GM21825 (cell line): ENCODE data around the gene SH3BP2.
A peak's percentile ranks its signal among the peaks of the same experiment; 100 is the strongest.

Experiments used
- ATAC-seq: cut with Tn5 transposase; IDR thresholded peaks from one replicate; pipeline ENCODE4 v1.9.1; 2021; ENCODE audit warnings: mild to moderate bottlenecking, moderate library complexity; ENCODE audit not compliant: unreplicated experiment

Gene SH3BP2

DNA sequence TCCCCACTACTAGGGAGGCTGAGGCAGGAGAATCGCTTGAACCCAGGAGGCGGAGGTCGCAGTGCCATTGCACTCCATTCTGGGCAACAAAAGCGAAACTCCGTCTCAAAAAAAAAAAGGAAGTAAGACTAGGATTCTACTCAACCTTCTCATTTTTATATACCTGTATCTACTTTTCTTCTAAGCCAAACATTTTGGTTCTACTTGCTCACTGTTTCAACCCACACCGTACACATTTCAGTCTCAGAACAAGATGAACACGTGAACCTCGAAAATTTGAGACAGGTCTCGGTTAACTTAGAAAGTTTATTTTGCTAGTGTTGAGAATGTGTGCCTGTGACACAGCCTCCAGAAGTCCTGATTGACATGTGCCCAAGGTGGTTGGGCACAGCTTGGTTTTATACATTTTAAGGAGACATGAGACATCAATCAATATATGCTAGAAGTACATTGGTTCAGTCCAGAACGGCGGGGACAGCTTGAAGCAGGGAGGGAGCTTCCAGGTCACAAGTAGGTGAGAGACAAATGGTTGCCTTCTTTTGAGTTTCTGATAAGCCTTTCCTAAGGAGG lies 54.5 kb downstream of the SH3BP2 start:
- ATAC-seq: no peak

GRCh38 chr4:2848449-2848848 lies 55.6 kb downstream of the SH3BP2 start:
- ATAC-seq: no peak

DNA sequence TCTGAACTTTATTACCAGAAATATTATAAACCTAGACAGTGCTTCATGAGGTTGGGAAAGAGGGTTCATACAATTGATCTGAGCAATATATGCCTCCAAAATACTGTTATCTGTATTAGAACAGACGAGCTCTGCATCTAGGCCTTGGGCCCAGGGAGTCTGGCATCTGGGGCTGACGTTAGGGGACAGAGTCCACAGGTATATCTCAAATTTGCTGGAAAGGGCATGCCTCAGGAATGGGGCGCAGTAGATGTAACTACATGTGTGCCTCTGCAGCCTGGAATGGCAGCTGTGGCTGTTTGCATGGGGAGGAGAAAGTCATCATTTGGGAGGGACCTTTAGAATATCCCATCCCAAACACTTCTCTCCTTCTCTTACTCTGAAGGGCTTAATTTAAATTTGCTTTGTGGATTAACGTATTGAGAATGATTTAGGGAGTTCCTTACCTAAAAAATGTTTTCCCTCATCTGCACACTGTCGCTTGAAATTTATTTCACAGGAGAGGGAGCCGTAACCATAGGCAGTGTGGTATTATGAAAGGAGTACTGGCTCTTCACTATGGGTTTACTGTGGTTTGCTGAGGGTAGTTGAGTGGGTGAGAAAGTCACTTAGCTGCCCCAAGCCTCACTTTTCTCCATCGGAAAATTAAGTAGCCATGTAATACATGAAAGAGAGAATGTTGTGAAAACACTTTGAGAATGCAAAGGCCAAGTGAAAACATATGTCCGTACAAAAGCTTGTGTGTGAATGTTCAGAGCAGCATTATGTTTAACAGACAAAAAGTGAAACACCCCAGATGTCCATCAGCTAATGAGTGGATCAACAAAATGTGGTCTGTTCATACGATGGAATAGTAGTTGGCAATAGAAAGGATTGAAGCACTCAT lies 56.6 kb downstream of the SH3BP2 start:
- no peak for ATAC-seq

DNA sequence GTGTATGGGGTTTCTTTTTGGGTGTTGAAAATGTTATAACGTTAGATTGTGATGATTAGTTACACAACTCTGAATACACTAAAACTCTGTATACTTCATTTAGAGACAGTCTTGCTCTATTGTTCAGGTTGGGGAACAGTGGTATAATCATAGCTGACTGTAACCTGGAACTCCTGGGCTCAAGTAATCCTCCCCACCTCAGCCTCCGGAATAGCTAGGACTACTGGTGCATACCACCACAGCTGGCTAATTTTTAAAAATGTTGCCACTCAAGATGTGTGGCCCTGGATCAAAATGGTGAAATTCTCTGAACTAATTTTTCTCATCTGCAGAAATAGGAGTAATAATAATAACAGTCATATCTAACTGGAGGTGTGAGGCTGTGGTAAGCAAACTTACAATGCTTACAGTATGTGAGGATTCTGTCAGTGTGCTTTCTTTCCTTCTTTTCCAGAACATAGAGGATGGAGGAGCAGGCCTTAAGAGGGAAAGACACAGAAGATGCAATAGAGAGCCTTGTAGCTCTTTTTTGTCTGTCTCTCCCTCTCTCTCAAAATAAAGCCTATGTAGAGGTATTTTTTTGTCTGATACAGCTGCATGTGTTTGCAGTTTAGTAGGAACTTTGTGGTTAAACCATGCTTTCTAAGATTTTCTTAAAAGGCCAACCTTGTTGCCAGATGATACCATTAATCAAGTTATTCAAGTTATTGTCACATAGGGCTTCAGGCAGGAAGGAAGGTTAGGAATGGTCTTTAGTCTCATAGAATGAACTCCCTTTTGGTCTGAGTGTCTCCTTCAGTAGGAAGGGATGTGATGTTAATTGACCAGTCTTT lies 58.3 kb downstream of the SH3BP2 start:
- ATAC-seq: no peak

DNA sequence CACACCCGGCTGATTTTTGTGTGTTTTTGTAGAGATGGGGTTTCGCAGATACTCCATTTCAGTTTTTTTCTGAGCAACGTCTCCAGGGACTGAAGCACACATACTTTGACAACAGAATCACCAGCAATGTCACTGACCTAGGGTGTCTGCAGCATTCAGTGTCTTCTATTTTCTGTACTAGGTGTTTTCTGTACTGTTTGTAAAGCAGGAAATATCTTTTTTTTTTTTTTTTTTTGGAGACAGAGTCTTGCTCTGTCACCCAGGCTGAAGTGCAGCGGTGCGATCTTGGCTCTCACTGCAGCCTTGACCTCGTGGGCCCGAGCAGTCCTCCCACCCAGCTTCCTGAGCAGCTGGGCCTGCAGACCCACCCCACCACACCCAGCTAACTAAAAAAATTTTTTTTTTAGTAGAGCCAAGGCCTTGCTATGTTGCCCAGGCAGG lies 59.6 kb downstream of the SH3BP2 start:
- peak; percentile 50 for ATAC-seq

DNA sequence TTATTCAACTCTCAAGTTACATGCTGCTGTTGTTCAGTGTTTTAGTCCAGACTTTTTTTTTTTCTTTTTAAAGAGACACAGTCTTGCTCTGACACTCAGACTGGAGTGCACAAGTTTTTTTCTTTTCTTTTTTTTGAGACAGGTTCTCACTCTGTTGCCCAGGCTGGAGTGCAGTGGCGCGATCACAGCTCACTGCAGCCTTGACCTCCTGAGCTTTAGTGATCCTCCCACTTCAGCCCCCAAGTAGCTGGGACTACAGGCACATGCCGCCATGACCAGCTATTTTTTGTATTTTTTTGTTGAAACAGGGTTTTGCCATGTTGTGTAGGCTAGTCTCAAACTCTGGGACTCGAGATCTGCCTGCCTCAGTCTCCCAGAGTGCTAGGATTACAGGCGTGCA lies 62.7 kb downstream of the SH3BP2 start:
- ATAC-seq: no peak

DNA sequence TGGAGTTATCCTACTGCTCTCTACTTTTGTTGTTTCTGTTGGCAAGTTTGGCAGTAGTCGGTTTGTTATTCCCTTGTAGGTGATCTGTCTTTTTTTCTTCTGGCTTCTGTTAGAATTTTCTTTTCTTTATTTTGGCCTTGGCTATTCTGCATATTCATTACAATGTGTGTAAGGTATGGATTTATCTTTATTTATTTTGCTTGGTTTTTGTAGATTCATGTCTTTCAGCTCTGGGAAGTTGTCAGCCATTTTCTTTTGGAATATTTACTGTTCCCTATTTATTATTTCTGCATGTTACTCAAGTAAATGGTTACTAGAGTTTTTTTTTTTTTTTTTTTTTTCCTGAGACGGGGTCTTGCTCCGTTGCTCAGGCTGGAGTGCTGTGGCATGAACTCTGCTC lies 63.4 kb downstream of the SH3BP2 start:
- ATAC-seq: no peak

GRCh38 chr4:2857349-2857927 lies 64.6 kb downstream of the SH3BP2 start:
- ATAC-seq: no peak

- no peak for ATAC-seq
These were observed 65.7 kb downstream of the SH3BP2 start for GRCh38 chr4:2858451-2859217.

- ATAC-seq: no peak
These were observed 66.6 kb downstream of the SH3BP2 start for GRCh38 chr4:2859514-2859913.

GRCh38 chr4:2860391-2861348 lies 67.8 kb downstream of the SH3BP2 start:
- no peak for ATAC-seq

- ATAC-seq: no peak
These were observed 68.9 kb downstream of the SH3BP2 start for GRCh38 chr4:2861631-2862436.

DNA sequence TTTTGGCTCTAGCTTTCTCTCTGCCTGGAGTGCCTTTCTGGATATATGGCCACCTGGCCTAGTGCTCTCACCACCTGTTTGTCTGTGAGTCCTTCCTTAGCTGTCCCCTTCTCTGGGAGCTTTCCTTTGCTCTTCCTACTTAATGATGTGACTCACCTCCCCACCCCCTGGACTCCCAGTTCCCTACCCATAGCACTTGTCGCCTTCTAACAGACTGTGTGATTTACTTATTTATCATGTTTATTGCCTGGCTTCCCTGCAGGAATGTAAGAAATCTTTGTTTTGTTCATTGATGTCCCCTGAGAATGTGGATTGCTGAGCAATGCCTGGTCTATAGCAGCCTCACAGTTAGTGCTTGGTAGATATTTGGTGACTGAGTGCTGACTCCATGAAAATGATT lies 69.6 kb downstream of the SH3BP2 start:
- no peak for ATAC-seq

DNA sequence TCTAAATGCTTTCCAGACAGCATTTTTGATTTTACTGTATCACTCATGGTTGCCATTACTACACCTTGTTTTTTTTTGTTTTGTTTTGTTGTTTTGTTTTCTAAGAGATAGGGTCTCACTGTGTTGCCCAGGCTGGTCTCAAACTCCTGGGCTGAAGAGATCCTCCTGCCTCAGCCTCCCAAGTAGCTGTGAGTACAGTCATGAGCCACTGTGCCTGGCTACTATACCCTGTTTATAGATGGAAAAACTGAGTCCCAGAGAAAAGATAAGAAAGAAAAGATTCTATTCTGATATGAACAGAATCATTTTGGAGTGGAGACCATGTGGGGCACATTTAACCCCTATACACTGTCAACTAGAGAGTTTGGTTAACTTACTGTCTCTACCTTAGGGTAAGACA lies 70.8 kb downstream of the SH3BP2 start:
- ATAC-seq: no peak

DNA sequence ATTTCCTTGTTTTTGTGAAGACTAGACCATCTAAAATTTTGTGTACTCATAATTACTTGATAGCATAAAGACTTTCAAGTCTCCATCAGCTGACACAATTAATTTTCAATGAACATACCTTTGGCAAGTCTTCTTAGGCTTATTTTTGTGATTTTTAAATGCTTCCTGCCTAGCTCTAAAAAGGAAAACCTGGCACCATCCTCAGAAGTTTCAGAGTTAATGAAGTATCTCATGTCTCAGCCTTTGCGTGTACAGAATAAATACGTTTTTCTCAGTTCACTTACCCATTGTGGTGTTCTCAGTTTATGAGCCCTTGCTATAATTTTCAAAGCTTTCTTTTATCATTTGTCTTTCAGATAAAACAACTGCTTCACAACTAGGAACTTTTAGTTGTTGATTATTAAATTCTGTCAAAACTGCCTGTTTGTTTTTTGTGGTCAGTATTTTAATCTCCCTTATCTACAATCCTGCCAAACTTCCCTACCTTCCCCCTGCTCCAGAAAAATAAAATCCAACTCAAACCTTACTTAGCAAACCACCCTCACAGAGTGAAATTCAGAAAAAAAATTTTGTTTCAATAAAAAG lies 72.4 kb downstream of the SH3BP2 start:
- no peak for ATAC-seq

GRCh38 chr4:2866160-2866861 lies 73.4 kb downstream of the SH3BP2 start:
- ATAC-seq: no peak

GRCh38 chr4:2866891-2867290 lies 74.0 kb downstream of the SH3BP2 start:
- ATAC-seq: no peak
